ENCODE data around the gene PCED1B. TPM values are rescaled to one million over a fixed set of nuclear protein-coding genes. Genes with fewer than 3 reads are reported as not detected.
"Not testable (repeated sequence)": the region's sequence is repeated elsewhere in the genome, so short reads cannot be mapped to it uniquely, and the experiment has no call there.

PCED1B gene
- total RNA-seq, 1 donor from 2014 or later, result 4.8 TPM

DNA sequence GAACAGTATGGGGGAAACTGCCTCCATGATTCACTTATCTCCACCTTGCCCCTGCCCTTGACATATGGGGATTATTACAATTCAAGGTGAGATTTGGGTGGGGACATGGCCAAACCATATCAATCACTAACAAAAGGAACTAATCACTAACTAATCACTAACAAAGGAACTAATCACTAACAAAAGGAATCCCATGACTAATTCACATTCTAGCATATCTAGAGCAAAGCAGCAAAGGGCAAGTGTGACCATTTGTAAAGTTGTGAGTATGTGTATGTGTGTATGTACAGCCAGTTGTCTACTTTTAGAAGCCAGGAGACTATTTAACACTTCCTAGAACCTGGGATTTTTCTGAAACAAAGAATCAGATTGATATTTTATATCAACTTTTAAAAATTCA lies 30.9 kb upstream of the PCED1B start:
- TF ChIP-seq, protein P1, sequence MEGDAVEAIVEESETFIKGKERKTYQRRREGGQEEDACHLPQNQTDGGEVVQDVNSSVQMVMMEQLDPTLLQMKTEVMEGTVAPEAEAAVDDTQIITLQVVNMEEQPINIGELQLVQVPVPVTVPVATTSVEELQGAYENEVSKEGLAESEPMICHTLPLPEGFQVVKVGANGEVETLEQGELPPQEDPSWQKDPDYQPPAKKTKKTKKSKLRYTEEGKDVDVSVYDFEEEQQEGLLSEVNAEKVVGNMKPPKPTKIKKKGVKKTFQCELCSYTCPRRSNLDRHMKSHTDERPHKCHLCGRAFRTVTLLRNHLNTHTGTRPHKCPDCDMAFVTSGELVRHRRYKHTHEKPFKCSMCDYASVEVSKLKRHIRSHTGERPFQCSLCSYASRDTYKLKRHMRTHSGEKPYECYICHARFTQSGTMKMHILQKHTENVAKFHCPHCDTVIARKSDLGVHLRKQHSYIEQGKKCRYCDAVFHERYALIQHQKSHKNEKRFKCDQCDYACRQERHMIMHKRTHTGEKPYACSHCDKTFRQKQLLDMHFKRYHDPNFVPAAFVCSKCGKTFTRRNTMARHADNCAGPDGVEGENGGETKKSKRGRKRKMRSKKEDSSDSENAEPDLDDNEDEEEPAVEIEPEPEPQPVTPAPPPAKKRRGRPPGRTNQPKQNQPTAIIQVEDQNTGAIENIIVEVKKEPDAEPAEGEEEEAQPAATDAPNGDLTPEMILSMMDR (IDR thresholded peaks at IDR 0.05; ENCODE audit: insufficient read depth, low read length, poor library complexity, severe bottlenecking), result no peak
- Histone ChIP-seq H3K36me3 (ENCODE audit: control insufficient read depth, insufficient read depth, low read length) (no peaks in the 10 kb centered on the region), H3K27me3 (ENCODE audit: control insufficient read depth, insufficient read depth, low read length) (no peaks in the 10 kb centered on the region), H3K4me3 (ENCODE audit: low read depth, low read length) (no peak overlapping the region)
- no peak for DNase-seq (ENCODE audit: low read depth)

DNA sequence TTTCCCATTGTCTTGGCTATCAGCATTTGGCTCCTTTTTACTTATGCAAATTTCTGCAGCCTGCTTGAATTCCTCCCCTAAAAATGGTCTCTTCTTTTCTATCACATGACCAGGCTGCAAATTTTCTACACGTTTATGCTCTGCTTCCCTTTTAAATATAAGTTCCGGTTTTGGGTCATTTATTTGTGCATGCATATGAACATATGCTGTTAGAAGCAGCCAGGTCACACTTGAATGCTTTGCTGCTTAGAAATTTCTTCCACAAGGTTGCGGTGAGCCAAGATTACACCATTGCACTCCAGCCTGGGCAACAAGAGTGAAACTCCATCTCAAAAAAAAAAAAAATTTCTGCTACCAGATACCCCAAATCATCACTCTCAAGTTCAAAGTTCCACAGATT lies 28.1 kb upstream of the PCED1B start:
- not testable (repeated sequence) for DNase-seq (ENCODE audit: low read depth); H3K4me3 ChIP-seq (ENCODE audit: low read depth, low read length); H3K27me3 ChIP-seq (ENCODE audit: control insufficient read depth, insufficient read depth, low read length); H3K36me3 ChIP-seq (ENCODE audit: control insufficient read depth, insufficient read depth, low read length)

DNA sequence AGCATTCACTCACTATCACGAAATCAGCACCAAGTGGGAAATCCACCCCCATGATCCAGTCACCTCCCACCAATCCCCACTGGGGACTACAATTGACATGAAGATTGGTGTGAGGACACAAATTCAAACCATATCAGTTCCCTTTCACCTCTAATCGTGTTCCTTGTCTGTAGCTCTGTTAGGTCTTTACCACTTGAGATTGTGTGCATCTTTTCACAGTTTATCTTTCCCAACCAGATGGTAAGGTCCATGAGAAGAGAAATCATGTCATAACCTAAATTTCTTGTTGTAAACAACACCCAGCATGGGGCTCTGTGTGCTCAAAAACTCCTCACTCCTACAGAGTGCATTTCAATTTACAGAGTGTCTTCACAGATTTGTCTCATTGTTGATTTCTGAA lies 27.1 kb upstream of the PCED1B start:
- DNase-seq (ENCODE audit: low read depth), result no peak
- Histone ChIP-seq H3K4me3 (ENCODE audit: low read depth, low read length) (no peak overlapping the region), H3K36me3 (ENCODE audit: control insufficient read depth, insufficient read depth, low read length) (no peaks in the 10 kb centered on the region), H3K27me3 (ENCODE audit: control insufficient read depth, insufficient read depth, low read length) (no peaks in the 10 kb centered on the region)
- TF ChIP-seq, protein P1 (IDR thresholded peaks at IDR 0.05; ENCODE audit: insufficient read depth, low read length, poor library complexity, severe bottlenecking), result no peak

DNA sequence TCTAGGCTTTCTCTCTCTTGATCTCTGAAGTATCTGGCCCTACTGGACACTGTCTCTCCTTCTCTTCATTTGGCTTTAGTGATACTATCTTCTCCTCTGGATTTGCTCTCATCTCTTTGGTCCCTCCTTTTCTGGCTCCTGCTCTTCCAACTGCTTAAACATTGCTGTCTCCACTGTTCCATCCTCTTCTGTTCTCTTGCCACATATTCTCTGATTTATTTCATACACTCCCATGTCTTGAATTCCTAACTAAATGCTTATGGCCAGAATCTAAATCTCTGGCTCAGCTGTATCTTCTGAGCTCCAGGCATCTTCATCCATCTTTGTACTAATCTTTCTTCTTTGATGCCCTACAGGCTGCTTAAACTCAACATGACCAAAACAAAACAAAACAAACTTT lies 25.5 kb upstream of the PCED1B start:
- TF ChIP-seq, protein P1 (IDR thresholded peaks at IDR 0.05; ENCODE audit: insufficient read depth, low read length, poor library complexity, severe bottlenecking), result no peak
- H3K4me3 ChIP-seq (ENCODE audit: low read depth, low read length), result no peak overlapping the region
- no peak for DNase-seq (ENCODE audit: low read depth)
- no peaks in the 10 kb centered on the region for H3K36me3 ChIP-seq (ENCODE audit: control insufficient read depth, insufficient read depth, low read length)
- no peaks in the 10 kb centered on the region for H3K27me3 ChIP-seq (ENCODE audit: control insufficient read depth, insufficient read depth, low read length)

DNA sequence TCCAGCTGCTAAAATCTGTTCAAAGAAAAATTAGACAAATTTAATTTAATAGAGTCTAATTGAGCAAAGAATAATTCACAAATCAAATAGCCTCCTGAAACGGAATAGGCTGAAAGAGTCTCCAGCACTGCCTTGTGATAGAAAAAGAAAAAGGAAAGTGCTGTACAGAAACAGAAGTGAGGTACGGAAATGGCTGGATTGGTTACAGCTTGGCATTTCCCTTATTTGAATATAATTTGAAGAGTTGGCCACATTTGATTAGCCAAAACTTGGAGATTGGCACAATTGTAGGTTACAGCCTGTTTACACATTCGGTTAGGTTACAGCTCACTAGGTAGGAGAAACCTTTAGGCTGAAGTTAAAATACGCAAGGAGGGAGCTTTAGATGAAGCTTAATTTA lies 24.8 kb upstream of the PCED1B start:
- TF ChIP-seq, protein P1 (IDR thresholded peaks at IDR 0.05; ENCODE audit: insufficient read depth, low read length, poor library complexity, severe bottlenecking), result no peak
- H3K27me3 ChIP-seq (ENCODE audit: control insufficient read depth, insufficient read depth, low read length), result no peaks in the 10 kb centered on the region
- H3K4me3 ChIP-seq (ENCODE audit: low read depth, low read length), result no peak overlapping the region
- no peak for DNase-seq (ENCODE audit: low read depth)
- no peaks in the 10 kb centered on the region for H3K36me3 ChIP-seq (ENCODE audit: control insufficient read depth, insufficient read depth, low read length)

DNA sequence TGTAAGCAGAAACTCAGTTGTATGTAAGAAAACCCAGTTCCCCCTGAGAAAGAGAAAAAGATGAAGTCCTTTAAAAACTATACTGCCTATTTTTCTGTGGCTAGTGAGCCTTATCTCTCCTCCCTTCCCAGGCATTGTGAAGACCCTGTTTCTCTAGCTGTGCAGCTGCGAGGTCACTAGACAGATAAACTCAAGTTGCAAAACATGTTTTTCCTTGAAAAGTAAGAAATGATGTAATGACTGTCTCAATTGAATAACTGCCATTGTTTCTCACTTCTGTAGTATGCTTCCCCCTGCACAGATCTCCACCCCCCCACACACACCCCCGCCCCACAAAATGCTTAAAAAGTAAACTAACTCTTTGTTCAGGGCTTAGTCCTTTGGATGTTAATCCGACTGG lies 23.6 kb upstream of the PCED1B start:
- H3K36me3 ChIP-seq (ENCODE audit: control insufficient read depth, insufficient read depth, low read length), result not testable (repeated sequence)

DNA sequence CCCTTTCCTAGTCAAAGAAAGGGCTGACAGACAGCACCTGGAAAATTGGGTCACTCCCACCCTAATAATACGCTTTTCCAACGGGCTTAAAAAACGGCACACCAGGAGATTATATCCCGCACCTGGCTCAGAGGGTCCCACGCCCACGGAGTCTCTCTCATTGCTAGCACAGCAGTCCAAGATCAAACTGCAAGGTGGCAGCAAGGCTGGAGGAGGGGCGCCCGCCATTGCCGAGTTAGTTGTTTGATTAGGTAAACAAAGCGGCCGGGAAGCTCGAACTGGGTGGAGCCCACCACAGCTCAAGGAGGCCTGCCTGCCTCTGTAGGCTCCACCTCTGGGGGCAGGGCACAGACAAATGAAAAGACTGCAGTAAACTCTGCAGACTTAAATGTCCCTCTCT lies 22.5 kb upstream of the PCED1B start:
- H3K4me3 ChIP-seq (ENCODE audit: low read depth, low read length); H3K27me3 ChIP-seq (ENCODE audit: control insufficient read depth, insufficient read depth, low read length); H3K36me3 ChIP-seq (ENCODE audit: control insufficient read depth, insufficient read depth, low read length); DNase-seq (ENCODE audit: low read depth): not testable (repeated sequence)

More for the DNA sequence above, 23.6 kb upstream of the PCED1B start:
- not testable (repeated sequence) for H3K4me3 ChIP-seq (ENCODE audit: low read depth, low read length); DNase-seq (ENCODE audit: low read depth); H3K27me3 ChIP-seq (ENCODE audit: control insufficient read depth, insufficient read depth, low read length)

DNA sequence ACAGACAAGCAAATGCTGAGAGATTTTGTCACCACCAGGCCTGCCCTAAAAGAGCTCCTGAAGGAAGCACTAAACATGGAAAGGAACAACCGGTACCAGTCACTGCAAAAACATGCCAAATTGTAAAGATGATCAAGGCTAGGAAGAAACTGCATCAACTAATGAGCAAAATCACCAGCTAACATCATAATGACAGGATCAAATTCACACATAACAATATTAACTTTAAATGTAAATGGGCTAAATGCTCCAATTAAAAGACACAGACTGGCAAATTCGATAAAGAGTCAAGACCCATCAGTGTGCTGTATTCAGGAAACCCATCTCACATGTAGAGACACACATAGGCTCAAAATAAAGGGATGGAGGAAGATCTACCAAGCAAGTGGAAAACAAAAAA lies 20.8 kb upstream of the PCED1B start:
- H3K4me3 ChIP-seq (ENCODE audit: low read depth, low read length); H3K36me3 ChIP-seq (ENCODE audit: control insufficient read depth, insufficient read depth, low read length); DNase-seq (ENCODE audit: low read depth); H3K27me3 ChIP-seq (ENCODE audit: control insufficient read depth, insufficient read depth, low read length): not testable (repeated sequence)

Measured in kidney epithelial cell (primary cell).